Erythroblast (primary cell): ENCODE results near the gene SLC25A27.
"Not testable (repeated sequence)": the region's sequence is repeated elsewhere in the genome, so short reads cannot be mapped to it uniquely, and the experiment has no call there.

Experiments used
- GATA1 ChIP-seq: IDR thresholded peaks from 2 replicates; pipeline ENCODE4 v1.6.1; 2011; ENCODE audit warnings: low read depth, mild to moderate bottlenecking, control low read depth, low read length, moderate library complexity
- POLR2A ChIP-seq: IDR thresholded peaks from 2 replicates; pipeline ENCODE4 v1.6.1; 2011; ENCODE audit warnings: mild to moderate bottlenecking, low read length

DNA sequence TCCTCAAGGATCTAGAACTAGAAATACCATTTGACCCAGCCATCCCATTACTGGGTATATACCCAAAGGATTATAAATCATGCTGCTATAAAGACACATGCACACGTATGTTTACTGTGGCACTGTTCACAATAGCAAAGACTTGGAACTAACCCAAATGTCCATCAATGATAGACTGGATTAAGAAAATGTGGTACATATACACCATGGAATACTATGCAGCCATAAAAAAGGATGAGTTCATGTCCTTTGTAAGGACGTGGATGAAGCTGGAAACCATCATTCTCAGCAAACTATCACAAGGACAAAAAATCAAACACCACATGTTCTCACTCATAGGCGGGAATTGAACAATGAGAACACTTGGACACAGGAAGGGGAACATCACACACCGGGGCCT is 4.7 kb upstream of the SLC25A27 start:
- not testable (repeated sequence) for TF ChIP-seq POLR2A, GATA1
